GM21717 (cell line): ENCODE data around the gene MUC16.

Experiments
- ATAC-seq: cut with Tn5 transposase; IDR thresholded peaks from one replicate; pipeline ENCODE4 v1.9.1; 2021; ENCODE audit warnings: mild to moderate bottlenecking, moderate library complexity; ENCODE audit not compliant: unreplicated experiment

MUC16 gene

GRCh38 chr19:9010693-9011092 lies 484 bp upstream of the MUC16 start:
- ATAC-seq = no peak

- no peak for ATAC-seq
Measured at GRCh38 chr19:9009431-9009830, 778 bp downstream of the MUC16 start.

GRCh38 chr19:9008667-9009066 lies 1.5 kb downstream of the MUC16 start:
- no peak for ATAC-seq

DNA sequence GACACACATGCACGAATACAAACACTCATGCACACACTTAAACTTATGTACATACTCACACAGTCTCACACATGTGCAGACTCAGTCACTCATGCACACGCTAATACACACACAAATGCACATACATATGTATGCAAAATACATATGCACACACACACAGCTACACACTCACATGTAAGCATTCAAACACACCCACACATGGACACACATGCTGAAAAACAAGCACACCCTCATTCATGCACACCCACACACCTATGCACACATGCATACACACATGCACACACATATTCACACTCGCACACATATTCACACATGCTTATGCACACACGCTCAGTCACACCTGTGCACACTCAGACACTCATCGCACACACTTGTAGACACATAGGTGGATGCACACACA lies 9.3 kb downstream of the MUC16 start:
- no peak for ATAC-seq

DNA sequence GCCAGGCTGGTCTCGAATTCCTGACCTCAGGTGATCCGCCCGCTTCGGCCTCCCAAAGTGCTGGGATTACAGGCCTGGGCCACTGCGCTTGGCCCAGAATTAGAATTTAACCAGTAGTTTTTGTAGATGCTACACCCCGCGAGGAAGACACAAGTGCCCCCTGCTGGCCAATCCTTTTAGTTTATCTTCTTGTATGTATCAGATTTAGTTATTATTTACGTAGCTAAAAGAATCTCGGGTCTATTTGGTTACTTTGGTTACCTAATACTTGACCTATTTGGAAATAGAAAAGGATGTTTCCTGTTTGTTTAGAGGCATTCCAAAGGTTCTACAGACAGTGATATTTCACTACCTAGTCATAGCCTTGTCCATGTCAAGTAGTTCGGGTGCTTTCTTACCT lies 22.0 kb downstream of the MUC16 start:
- no peak for ATAC-seq

DNA sequence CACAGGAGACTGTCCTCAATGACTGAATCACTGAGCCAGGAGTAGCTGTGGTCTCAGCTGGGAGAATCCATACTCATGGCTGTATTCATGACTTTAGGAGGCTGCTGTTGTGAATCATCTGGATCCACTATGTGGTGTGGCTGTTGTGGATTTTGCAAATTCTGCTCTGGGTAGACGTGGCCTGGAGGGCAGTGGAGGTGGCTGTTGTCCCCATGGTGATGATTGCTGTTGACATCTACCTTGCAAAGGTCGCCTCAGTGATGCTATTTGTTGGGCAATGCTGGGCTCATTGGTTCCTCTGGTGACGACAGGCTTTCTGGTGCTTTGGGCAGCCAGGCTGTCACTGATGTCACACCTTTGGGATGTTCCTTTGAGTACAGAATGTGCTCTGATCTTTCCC lies 23.9 kb downstream of the MUC16 start:
- no peak for ATAC-seq

GRCh38 chr19:8973501-8974091 lies 36.6 kb downstream of the MUC16 start:
- no peak for ATAC-seq

GRCh38 chr19:8965887-8966286 lies 44.3 kb downstream of the MUC16 start:
- no peak for ATAC-seq
